ENCODE measurements around the gene ELF3. TPM values are rescaled to one million over a fixed set of nuclear protein-coding genes. Genes with fewer than 3 reads are reported as not detected.

Gene ELF3
- total and polyA plus RNA-seq, 2 of the 13 experiments (the other 11 are each of a cell fraction or from before 2014, with no cell fraction given): 11.5 to 55.1 TPM

- TF ChIP-seq, protein P1, sequence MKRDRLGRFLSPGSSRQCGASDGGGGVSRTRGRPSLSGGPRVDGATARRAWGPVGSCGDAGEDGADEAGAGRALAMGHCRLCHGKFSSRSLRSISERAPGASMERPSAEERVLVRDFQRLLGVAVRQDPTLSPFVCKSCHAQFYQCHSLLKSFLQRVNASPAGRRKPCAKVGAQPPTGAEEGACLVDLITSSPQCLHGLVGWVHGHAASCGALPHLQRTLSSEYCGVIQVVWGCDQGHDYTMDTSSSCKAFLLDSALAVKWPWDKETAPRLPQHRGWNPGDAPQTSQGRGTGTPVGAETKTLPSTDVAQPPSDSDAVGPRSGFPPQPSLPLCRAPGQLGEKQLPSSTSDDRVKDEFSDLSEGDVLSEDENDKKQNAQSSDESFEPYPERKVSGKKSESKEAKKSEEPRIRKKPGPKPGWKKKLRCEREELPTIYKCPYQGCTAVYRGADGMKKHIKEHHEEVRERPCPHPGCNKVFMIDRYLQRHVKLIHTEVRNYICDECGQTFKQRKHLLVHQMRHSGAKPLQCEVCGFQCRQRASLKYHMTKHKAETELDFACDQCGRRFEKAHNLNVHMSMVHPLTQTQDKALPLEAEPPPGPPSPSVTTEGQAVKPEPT (CRISPR knock-in tag; IDR thresholded peaks at IDR 0.05; ENCODE audit: low read depth): no peak
- TF ChIP-seq NFIC (IDR thresholded peaks at IDR 0.05; ENCODE audit: low read length) (peak; percentile 45; the same call in 1 of the 2 replicates), FOSL1 (CRISPR knock-in tag; IDR thresholded peaks at IDR 0.05; ENCODE audit: borderline replicate concordance) (0 out of 2 replicates have a peak, but pooled peaks have one; percentile 28), YEATS2 (CRISPR knock-in tag; IDR thresholded peaks at IDR 0.05; ENCODE audit: borderline replicate concordance) (no peak), ZNF646 (CRISPR knock-in tag; IDR thresholded peaks at IDR 0.05) (peak; percentile 95), ZBTB38 (CRISPR knock-in tag; IDR thresholded peaks at IDR 0.05) (no peak), ZNF296 (CRISPR knock-in tag; conservative IDR thresholded peaks at IDR 0.05) (no peak), ZBTB7B (CRISPR knock-in tag; IDR thresholded peaks at IDR 0.05) (peak; percentile 70; the same call in 1 of the 2 replicates), ZNF746 (CRISPR knock-in tag; IDR thresholded peaks at IDR 0.05) (peak; percentile 73; the same call in 1 of the 2 replicates), TARDBP (CRISPR knock-in tag; IDR thresholded peaks at IDR 0.05) (peak; percentile 18; the same call in 1 of the 2 replicates), ATF1 (CRISPR knock-in tag; IDR thresholded peaks at IDR 0.05) (no peak), ONECUT2 (CRISPR knock-in tag; IDR thresholded peaks at IDR 0.05) (no peak), REPIN1 (CRISPR knock-in tag; IDR thresholded peaks at IDR 0.05; ENCODE audit: borderline replicate concordance, low read depth) (no peak)
- TF ChIP-seq, protein P2, sequence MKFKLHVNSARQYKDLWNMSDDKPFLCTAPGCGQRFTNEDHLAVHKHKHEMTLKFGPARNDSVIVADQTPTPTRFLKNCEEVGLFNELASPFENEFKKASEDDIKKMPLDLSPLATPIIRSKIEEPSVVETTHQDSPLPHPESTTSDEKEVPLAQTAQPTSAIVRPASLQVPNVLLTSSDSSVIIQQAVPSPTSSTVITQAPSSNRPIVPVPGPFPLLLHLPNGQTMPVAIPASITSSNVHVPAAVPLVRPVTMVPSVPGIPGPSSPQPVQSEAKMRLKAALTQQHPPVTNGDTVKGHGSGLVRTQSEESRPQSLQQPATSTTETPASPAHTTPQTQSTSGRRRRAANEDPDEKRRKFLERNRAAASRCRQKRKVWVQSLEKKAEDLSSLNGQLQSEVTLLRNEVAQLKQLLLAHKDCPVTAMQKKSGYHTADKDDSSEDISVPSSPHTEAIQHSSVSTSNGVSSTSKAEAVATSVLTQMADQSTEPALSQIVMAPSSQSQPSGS (CRISPR knock-in tag; IDR thresholded peaks at IDR 0.05): no peak; the same call in 1 of the 2 replicates
- TF ChIP-seq, protein P3, sequence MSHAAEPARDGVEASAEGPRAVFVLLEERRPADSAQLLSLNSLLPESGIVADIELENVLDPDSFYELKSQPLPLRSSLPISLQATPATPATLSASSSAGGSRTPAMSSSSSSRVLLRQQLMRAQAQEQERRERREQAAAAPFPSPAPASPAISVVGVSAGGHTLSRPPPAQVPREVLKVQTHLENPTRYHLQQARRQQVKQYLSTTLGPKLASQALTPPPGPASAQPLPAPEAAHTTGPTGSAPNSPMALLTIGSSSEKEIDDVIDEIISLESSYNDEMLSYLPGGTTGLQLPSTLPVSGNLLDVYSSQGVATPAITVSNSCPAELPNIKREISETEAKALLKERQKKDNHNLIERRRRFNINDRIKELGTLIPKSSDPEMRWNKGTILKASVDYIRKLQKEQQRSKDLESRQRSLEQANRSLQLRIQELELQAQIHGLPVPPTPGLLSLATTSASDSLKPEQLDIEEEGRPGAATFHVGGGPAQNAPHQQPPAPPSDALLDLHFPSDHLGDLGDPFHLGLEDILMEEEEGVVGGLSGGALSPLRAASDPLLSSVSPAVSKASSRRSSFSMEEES (CRISPR knock-in tag; IDR thresholded peaks at IDR 0.05): peak; percentile 84
These were observed 8.3 kb downstream of the ELF3 start (continued) for GRCh38 chr1:202018468-202019234.
